Testis (tissue), 3 donors: ENCODE results near the gene ITPKB. TPM values are rescaled to one million over a fixed set of nuclear protein-coding genes. Genes with fewer than 3 reads are reported as not detected.

ENCODE experiments used
- DNase-seq: peaks from one replicate; pipeline ENCODE4 v3.0.0-alpha.2; 2019
- H3K27ac ChIP-seq, 2 donors: fragments of 200-600 bp; sonication (generic); one replicate each; pipeline ENCODE4 v1.5.1; 2019
- H3K27me3 ChIP-seq: fragments of 200-600 bp; sonication (generic); one replicate; pipeline ENCODE4 v1.5.1; 2019
- H3K36me3 ChIP-seq: fragments of 200-600 bp; sonication (generic); one replicate; pipeline ENCODE4 v1.5.1; 2017; ENCODE audit warnings: low read depth; ENCODE audit errors: missing control alignments
- H3K4me1 ChIP-seq: fragments of 200-600 bp; sonication (generic); one replicate; pipeline ENCODE4 v1.5.1; 2019
- H3K4me3 ChIP-seq, 2 donors: fragments of 200-600 bp; sonication (generic); one replicate each; pipeline ENCODE4 v1.5.1; 2017 to 2019
- H3K9me3 ChIP-seq: fragments of 200-600 bp; sonication (generic); one replicate; pipeline ENCODE4 v1.5.1; 2017
- POLR2A ChIP-seq: fragments of 450-650 bp; IDR thresholded peaks from one replicate; pipeline ENCODE4 v1.6.1; 2017; ENCODE audit warnings: antibody characterized with exemption, mild to moderate bottlenecking, moderate library complexity
- WGBS, 2 donors: methylation state at CpG; one replicate each; pipeline ENCODE4 v1.1.5; 2018; 5-methylcytosine and 5-hydroxymethylcytosine counted together
- intact Hi-C: fragments of 100-400 bp; cut with DNase I; formaldehyde crosslinking; loops from one replicate; pipeline ENCODE4 v1.15.1; 2023; ENCODE audit warnings: low total_unique reads
- polyA plus RNA-seq: library from polyadenylated mRNA; stranded (reverse); fragments of 350-450 nt; fragmentation: Illumina TruSeq; extraction: RNeasy Lipid Tissue Mini Kit (QIAGEN cat#74804); gene quantifications from one replicate; pipeline ENCODE4 v1.2.3, GENCODE V29; 2014; ENCODE audit warnings: low read depth, low replicate concordance; ENCODE audit not compliant: insufficient read depth
- total RNA-seq, 2 donors: library from RNA; depleted of rRNA; stranded (reverse); fragments of >200 nt; gene quantifications; one replicate each; pipeline ENCODE4 v1.2.3, GENCODE V29; 2016
- TF ChIP-seq, protein P1 (sequence below), 3 experiments: fragments of 450-650 bp in 2 of 3; fragments of 200-600 bp in 1 of 3; sonication (generic) in 1 of 3; IDR thresholded peaks; one replicate each; pipeline ENCODE4 v1.5.1; 2016 to 2019; ENCODE audit warnings: antibody characterized with exemption in 3 of 3, mild to moderate bottlenecking in 2 of 3, moderate library complexity in 1 of 3

ITPKB gene
- total and polyA plus RNA-seq, 3 donors from 2014 or later, result 11.4 to 18.0 (median 13.5) TPM

DNA sequence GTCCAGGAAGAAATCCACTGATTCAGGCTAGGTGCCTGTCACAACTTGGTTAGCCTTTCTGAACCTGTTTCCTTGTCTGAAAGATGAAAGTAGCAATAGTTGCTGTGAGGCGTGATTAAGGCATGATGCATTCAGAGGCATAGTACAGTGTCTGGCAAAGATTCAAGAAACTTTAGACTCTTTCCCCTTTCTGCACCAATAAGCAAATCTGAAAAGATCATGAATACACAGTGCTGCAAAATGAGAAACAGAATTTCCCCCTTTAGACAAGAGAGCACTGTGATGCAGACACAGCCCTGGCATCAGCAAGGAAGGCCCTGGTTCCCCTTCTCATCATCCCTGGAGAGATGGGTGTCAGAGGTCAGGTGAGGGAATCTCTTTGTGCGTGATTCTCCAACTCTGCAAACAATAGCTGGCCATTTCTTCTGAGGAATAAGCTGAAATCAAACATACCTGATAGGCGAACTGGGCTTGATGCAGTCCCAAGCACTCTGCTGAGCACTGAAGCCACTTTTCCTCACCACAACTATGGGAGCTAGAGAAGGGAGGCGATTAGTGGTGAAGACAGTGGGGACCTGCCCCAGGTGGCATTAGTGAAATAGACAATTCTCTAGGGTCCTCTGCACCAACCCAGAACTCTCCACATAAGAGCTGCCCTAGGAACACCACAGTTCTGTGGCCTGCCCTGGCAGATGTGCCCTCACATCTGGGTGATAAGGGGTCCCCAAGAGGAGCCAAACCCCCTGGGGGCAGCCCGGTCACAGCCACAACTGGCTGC lies 41.7 kb downstream of the ITPKB start:
- Histone ChIP-seq H3K4me1 (peaks cover 12% of the 10 kb centered on the region), H3K4me3 (no peak overlapping the region), H3K36me3 (no peaks in the 10 kb centered on the region), H3K9me3 (no peaks in the 10 kb centered on the region), H3K27ac (no peak overlapping the region), H3K27me3 (no peaks in the 10 kb centered on the region)
- TF ChIP-seq POLR2A, result no peak
- TF ChIP-seq, protein P1, sequence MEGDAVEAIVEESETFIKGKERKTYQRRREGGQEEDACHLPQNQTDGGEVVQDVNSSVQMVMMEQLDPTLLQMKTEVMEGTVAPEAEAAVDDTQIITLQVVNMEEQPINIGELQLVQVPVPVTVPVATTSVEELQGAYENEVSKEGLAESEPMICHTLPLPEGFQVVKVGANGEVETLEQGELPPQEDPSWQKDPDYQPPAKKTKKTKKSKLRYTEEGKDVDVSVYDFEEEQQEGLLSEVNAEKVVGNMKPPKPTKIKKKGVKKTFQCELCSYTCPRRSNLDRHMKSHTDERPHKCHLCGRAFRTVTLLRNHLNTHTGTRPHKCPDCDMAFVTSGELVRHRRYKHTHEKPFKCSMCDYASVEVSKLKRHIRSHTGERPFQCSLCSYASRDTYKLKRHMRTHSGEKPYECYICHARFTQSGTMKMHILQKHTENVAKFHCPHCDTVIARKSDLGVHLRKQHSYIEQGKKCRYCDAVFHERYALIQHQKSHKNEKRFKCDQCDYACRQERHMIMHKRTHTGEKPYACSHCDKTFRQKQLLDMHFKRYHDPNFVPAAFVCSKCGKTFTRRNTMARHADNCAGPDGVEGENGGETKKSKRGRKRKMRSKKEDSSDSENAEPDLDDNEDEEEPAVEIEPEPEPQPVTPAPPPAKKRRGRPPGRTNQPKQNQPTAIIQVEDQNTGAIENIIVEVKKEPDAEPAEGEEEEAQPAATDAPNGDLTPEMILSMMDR (IDR thresholded peaks at IDR 0.05), result no peak
- WGBS, 2 donors, result 80 to 83% methylated on average over 5 of the region's 5 CpGs
- DNase-seq, result no peak
- intact Hi-C loops, result no loop called here

DNA sequence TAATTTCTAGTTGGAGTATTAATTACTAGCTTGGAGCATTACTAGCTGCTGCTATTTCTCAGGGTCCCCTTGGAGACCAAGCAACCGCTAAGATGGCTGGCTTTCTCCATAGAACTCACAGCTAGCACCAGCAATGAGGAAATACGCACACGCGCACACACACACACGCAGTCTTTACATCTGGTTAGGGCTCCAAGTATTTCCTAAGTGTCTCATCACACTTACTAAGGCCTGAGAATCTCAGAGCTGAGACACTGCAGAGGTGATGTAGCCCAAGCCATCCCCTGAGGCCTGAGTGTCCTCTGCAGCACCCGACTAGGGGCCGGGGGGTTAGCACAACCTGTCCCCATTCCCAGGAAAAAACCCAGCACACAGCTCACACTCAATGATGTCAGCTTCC lies 42.5 kb downstream of the ITPKB start:
- Histone ChIP-seq H3K4me1 (peaks cover 4% of the 10 kb centered on the region), H3K27ac (no peak overlapping the region), H3K4me3 (no peak overlapping the region), H3K9me3 (no peaks in the 10 kb centered on the region), H3K36me3 (no peaks in the 10 kb centered on the region), H3K27me3 (no peaks in the 10 kb centered on the region)
- intact Hi-C loops, result no loop called here
- TF ChIP-seq, protein P1 (IDR thresholded peaks at IDR 0.05), result no peak
- TF ChIP-seq POLR2A, result no peak
- no peak for DNase-seq
- whole genome bisulfite sequencing, 2 donors, result 90 to 95% methylated on average over 7 of the region's 7 CpGs

DNA sequence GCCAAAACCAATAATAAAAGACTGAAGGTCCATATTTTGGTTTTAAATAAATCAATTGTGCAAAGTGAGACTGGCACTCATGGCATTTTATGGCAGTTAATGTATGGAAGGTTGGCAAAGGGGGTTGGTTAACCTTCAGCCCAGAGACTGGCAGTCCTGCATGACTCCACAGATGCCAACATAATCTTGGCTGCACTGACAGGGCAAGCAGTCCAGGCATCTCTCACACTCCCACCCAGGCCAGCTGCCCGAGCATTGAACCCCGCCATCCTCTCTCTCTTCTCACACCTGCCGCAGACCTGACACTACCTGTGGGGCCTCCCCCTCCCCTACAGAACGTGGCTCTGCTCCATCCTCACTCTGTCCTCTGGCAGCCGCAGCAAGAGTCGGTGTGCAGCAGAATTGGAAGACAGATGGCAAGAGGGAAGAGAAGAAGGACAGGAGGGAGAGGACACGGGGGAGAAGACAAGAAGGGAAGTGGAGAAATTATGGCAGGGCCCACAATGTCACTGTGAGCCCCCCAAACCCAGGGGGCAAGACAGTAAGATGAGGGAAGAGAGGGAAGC lies 43.7 kb downstream of the ITPKB start:
- Histone ChIP-seq H3K9me3 (no peaks in the 10 kb centered on the region), H3K27me3 (no peaks in the 10 kb centered on the region), H3K4me3 (no peak overlapping the region), H3K4me1 (peaks cover 4% of the 10 kb centered on the region), H3K36me3 (no peaks in the 10 kb centered on the region), H3K27ac (no peak overlapping the region)
- TF ChIP-seq POLR2A, result no peak
- TF ChIP-seq, protein P1 (IDR thresholded peaks at IDR 0.05), result no peak
- 74 to 80% methylated on average over 6 to 7 of the region's 7 CpGs for WGBS, 2 donors
- DNase-seq, result no peak
- intact Hi-C loops, result no loop called here

DNA sequence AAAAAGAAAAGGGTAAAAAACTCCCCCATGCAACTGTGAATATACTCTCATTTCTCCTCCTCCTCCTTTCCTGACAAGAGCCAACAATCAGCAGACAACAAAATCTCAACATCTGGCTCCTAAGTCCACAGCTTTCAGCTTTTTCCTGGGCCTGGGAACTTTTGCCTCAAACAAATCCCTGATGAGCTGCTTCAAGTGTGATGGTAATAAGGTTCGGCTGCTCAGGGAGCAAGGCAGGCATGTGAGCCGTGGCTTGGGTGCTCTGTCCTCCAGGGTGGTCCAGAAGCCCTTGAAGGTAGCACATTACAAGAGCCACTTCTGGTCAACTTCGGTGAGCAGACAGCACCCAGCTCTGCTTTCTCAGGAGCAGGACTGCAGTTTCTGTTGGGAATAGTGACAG lies 46.3 kb downstream of the ITPKB start:
- DNase-seq, result no peak
- Histone ChIP-seq H3K27me3 (no peaks in the 10 kb centered on the region), H3K4me3 (no peak overlapping the region), H3K9me3 (no peaks in the 10 kb centered on the region), H3K36me3 (no peaks in the 10 kb centered on the region), H3K4me1 (peaks cover 4% of the 10 kb centered on the region), H3K27ac (no peak overlapping the region)
- intact Hi-C loops, result no loop called here
- 53 to 67% methylated on average over 3 of the region's 3 CpGs for WGBS, 2 donors
- TF ChIP-seq, protein P1 (IDR thresholded peaks at IDR 0.05), result no peak
- no peak for TF ChIP-seq POLR2A
